ENCODE results near the gene ITM2C.

ITM2C gene

DNA sequence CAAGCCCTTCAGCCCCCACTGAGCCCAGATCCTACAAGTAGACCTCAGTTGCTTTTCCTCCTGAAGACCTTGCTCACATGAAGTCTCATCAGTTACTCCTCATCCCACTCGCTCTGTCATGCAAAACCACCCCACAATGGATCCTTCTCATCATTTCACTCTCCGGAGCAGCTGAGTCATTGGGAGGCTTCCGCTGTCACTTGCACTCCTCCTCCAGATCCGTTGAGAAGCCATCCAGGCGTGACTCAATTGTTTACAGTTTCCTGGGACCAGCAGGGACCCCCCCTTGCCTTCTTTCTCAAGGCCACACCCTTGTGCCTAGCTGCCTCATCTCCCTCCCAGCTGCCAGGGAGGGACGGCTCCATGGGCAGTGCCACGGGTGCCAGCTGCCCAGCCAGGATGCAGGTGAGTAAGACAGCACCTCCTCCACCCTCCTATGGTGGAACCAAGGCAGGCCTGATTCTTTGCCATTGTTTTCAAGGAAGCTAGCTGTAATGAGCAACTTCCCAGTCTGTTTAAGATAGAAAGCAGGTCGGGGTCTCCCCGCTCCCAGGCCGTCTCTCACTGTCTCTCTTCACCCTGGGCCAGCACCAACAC is 44.0 kb downstream of the ITM2C start:
- DNase-seq = peak; percentile 35

DNA sequence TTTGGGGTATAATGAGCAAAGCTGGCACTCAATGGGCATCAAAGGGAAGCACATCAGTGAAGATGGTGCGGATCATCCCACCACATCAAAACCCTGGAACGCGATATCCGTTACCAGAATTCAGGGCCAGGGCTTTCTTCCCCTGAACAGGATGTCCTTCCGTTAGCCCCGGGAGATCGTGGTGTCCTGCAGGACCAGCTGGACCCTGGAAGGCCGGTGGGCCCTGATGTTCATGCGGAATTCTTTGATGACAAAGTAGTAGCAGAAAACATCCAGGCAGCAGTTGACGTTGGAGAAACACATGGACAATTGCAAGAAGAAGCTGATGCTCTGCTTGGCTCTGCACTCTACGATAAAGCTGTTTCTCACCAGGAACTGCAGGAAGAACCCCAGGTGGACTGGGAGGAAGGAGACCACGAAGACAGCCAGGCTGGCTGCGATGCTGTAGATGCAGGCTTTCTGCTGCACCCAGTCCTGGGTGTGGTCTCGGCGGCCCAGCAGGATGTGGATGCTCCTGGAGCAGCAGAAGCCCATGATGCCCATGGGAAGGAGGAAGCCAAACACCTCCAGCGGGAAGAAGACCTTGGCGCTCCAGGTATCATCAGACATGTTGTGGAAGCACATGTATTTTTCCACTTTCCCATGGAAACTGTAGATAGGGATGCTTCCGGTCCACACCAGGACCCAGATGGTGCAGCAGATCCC is 45.3 kb downstream of the ITM2C start:
- DNase-seq = no peak

DNA sequence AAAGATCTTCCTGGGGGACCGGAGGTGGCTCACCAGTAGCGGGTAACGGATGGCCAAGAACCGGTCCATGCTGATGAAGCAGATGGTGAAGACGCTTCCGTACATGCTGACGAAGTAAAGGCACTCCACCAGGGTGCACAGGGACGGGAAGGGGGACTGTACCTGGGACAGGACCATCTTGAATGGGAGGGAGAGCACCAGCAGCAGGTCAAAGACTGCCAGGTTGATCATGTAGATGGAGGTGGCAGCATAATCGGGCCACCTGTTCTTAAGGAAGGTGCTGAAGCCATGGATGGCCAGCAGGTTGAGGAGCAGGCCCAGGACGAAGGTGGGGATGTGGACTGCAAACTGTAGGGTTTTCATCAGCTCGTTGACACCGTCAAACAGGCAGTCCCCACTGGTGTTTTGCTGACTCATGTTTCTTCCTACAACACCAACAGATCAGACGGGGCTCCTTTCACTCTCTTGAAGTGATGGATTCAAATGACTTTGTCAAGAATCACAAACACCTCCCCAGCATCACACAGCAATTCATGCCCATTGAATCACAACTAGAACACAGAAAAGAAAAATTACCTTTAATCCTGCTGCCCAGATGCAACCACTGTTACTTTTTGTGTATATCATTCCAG is 45.9 kb downstream of the ITM2C start:
- DNase-seq = no peak

DNA sequence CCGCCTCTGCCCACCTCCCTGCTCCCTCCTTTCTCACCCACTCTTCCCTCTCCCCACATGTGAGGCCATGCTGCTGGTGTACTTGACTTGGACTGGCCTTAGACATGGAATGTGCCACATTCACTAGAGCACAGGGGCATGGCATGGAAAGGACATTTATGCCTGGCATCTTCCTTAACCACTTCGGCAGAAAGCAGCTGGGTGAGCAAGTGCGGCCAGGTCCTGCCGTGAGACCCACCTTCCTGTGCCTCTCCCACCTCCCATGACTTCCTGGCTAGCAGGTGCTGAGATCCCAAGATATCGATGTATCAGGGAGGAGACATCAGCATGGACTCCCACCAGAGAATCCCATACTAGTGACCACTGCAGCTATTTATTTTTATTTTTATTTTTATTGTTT is 47.3 kb downstream of the ITM2C start:
- DNase-seq = no peak

DNA sequence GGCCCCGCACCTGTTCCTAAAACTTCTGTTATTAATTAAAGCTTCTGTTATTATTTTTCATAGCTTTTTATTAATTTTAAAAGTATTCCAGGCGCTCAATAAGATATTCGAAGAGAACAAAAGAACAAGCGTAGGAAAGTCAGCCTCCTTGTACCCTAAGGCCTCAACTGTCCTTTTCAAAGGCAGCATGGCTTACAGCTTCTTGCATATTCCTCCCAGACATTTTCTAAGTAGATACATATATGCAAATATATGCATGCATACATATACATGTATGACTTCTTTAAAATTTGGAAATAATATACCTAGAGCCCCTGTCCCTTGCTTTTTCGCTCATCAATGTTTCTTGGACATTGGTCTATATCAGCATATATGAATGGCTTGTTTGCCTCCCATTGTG is 48.0 kb downstream of the ITM2C start:
- no peak for DNase-seq

DNA sequence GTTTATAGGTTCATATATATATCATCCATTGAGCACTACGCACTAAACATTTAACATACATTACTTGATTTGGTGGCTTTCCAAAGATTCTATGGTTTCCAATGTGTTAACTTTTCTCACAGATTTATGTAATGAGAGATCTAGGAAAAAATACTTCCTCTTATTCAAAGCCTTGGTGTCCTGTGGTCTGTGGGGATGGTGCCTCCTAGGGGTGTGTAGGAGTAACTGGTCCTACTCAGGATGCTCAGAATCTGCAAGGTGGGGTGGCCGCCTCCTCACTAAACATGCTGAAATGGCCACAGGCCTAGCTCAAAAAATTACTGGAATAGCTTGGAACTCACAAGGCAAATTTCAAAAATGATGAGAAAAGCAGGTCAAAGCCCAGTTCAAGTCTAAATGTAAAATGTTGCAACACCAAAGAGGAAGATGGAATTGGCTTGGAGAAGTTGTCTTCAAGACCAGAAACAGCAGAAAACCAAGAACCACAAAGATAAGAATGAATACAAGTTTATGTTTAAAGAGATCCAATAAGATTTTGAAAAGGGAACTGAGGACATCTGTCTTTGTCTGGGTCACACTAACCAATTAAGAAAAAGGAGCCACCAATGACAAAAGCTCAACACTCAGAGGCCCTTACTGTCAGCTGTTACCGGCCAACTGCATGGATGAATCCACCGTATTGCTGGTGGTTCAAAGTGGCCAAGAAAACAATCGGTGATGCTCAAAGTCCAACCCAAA is 48.8 kb downstream of the ITM2C start:
- DNase-seq = no peak

DNA sequence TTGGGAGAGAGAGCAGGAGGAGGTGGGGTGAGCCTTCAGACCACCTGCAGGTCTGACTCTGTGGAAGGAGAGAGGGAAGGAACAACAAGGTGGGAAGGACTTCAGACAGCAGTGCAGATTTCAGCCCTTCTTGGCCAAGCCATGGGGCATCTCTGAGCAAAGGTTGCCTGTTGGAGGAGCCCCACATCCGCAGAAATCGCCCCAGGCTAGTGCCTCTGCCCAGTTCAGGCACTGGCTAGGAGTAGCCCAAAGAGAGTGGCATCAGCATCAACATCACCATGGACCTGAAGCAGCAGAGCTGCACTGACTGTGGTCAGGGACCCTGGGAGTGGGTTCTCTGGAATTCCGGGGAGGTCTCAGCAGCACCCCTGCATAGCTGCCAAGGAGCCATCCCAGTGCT is 50.1 kb downstream of the ITM2C start:
- no peak for DNase-seq

DNA sequence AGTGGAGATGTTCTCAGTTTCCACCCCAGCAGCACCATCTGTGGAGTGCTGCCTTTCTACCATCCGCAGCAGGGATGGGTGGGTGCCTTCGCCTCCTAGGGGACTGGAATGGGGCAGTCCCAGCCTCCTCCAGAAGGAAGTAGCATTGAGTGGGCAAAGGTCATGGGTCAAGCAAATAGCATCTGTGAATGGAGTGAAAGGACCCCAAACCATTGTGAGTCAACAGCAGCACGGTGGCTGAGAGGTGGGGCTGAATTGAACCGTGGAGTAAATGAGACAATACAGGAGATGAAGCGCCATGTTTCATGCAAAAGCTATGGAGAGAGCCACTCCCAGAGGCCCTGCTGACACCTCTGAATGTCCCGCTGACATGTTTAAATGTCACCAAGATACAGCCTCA is 50.6 kb downstream of the ITM2C start:
- no peak for DNase-seq

DNA sequence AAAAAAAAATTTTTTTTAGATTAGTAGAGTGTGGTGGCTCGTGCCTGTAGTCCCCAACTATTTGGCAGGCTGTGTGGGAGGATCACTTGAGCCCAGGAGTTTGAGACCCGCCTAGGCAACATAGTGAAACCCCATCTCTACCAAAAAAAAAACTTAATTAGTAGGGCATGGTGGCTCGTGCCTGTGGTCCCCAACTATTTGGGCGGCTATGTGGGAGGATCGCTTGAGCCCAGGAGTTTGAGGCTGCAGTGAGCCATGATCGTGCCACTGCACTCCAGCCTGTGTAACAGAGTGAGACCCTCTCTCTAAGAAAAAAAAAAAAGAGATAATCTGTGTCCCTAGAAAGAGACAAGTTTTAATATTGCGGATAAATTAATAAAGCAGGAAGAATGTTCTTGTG is 51.5 kb downstream of the ITM2C start:
- no peak for DNase-seq

DNA sequence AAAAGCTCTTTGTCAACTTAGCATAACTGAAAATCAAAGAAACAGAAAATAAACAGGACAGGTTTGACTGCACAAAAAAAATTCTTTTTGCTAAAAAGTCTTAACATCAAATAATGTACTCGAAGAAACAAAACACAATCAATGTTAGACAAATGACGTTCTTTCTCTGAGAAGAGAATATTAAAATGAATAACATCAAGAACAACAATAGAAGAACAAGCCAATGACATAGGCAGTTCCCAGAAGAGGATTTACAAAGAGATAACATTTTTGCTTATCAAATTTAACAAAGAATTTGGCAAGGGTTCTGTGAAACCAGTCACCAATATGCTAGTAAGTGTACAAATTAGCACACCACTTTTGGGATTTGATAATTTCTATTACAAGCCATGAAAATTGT is 54.5 kb downstream of the ITM2C start:
- no peak for DNase-seq

DNA sequence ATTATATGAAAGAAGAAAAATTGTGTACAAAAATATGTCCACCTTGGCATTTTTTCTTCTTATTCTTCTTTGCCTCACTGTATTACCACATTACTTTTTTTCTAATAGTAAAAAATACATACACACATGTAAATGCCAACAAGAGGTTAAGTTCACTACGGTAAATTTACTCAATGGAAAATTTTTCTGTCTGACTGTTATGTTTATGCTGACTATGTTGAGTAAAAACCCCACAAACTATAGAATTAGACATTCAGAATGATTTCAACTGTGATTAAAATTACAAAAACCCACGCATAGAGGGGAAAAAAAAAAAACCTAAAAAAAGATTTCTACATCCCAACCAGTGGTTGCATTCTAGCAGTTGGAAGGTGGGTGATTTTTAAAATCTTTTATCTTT is 54.9 kb downstream of the ITM2C start:
- DNase-seq = no peak

DNA sequence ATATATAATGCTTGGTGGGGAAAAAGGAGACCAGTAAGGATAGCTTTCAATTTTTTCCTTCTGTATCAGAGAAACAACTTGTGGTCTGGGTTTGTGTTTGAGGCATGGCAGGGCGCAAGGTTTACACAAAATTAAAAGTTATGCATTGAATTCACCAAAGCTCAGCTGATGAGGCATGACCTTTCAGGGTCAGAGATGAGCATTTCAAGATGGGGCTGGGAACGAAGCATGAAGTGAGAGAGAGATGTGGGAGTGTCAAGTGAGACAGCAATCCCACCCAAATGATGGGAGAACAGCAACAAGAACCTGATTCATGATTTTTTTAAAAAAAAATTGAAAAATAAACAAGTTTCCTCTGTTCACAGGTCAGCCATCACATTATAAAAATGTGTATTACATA is 55.4 kb downstream of the ITM2C start:
- no peak for DNase-seq

DNA sequence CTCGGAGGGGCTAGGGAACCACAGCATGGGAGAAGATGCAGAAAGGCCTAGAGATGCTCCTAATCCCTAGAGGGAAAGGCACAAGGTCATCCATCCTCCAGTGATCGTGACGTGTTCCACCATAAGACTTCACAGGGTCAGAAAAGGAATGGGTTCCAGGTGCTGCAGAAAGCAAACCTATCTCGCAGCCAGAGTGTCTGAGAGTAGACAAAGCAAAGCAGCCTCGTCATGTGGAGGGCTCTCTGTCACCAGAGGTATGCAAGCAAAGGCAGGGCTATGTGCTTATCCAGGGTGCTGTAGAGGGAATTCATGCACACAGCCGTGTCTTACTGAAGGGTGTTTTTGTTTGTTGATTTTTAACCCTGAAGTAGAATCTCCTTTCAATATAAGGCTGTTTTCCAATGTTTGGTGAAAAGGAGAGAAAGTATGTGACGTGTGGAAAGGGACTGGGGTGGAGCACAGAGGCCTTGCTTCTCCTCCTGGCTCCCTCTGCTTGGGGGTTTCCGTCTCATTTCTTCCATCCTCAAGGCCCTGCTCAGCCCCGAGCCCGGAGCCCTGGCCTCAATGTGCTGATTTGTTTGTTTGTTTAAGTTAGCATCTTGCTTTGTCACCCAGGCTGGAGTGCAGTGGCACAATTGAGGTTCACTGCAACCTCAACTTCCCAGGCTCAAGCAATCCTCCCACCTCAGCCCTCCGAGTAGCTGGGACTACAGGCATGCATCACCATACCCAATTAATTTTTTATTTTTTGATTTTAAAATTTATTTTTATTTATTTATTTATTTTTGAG is 57.3 kb downstream of the ITM2C start:
- no peak for DNase-seq

DNA sequence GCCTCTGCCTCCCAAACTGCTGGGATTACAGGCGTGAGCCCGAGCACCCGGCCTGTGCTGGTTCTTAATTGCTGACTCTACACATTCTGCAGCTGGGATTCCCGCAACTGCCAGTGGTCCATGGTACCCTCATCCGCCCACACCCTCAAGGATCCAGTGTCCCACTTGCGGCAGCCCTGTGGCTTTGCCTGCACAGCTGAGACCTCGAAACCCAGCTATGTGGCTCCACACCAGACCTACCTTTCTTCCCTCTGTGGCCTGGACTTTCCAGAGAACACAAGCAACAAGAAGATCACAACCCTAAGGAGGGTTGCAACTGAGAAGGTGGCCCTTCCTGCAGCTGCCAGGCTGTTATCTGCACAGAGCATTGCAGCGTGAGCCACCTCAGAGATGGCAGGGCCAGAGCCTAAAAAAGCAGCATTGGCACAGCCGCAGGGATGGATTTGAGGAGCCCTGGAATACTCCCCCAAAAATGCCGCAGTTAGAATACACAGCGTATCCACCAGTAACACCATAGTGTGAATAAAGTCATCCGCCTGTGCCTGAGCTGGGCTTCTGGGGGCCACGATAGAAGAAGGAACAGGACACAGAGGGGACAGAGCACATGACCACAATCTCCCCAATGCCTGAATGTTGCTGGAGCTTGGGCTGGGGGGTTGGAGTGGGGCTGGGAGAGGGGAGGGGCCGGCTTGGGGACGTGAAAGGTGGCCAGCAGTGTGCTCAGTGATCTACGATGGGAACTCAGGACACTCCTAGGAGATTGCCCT is 58.4 kb downstream of the ITM2C start:
- DNase-seq = no peak

DNA sequence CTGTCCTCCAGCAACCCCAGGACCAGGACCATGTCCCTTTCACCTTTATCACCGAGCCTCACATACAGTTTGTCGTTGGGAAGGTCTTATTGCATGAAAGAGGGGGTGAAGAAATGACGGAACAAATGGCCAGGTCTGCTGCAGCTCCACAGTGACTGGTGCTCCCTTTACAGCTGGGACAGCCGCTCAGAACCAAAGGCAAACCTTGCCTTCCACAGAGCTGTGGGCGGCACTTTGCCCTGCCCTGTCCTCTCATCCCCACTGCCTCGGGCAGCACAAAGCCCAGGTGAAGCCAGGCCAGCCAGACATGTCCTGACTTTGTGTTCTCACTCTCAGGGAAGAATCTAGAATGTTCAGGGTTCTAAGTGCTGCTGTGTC is 59.3 kb downstream of the ITM2C start:
- DNase-seq = no peak

DNA sequence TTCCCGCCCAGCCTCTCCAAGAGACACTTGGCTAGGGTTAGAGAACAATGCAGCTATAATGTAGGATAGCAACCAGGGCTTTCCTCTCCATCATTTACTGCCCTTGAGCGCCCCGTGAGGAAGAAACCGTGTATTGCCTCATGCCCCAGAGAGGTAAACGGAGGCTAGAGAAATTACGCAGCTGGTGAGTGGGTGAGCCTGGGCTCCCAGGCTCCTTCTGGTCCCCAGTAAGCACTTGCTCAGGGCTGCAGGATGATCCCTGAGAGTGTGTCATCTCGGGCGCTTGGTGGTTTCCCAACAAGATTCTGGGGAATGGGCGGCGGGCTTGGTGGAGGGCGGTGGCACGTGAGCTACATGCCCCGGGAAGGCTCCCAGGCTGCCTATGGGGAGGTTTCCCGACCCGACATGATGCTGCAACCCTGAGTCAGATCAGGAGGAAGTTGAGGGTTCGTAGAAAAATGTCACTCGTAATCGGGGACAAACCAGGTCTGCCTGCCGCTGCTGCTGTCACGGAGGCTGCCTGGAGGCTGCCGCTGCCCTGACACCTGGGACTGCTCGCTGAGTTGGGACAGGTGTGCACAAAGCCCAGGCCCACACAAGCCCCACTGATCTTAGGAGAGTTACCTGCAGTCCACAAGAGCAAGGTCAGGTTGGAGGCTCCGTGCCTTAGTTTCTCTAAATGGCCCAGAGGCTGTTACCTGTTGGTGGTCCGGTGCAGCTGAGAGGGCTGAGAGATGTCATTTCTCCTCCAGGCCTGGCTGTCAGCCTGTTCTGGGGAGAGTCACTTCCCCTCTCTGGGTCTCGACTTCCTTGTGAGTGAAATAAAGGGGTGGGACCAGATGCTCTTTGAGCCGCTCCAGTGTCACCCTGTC is 60.0 kb downstream of the ITM2C start, which contains the start of gene GPR55:
Gene GPR55 (minus strand): TSS at position 773 of the 872 bp plus-strand sequence. CDS start 14,280 bp downstream, outside the sequence.
- DNase-seq = no peak

DNA sequence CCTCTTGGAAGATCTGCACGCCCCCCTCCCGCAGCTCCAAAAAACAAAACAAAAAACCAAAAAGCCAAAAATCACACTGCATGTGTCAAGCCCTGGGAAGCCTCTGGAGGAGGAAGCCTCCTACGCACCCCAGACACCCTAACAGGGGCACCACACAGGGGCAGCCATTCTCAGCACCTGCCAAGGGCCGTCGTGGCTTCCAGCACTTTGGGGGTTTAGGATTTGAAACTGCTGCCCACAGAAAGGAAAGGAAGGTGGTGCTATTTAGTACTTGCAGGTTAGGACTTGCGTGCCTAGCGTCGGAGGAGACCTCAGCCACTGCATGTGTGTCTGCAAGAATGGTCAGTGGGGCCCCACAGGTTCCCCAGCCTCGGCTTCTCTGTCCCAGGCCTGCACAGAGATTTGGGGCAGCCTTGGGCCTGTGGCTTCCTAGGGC is 60.7 kb downstream of the ITM2C start:
- no peak for DNase-seq

DNA sequence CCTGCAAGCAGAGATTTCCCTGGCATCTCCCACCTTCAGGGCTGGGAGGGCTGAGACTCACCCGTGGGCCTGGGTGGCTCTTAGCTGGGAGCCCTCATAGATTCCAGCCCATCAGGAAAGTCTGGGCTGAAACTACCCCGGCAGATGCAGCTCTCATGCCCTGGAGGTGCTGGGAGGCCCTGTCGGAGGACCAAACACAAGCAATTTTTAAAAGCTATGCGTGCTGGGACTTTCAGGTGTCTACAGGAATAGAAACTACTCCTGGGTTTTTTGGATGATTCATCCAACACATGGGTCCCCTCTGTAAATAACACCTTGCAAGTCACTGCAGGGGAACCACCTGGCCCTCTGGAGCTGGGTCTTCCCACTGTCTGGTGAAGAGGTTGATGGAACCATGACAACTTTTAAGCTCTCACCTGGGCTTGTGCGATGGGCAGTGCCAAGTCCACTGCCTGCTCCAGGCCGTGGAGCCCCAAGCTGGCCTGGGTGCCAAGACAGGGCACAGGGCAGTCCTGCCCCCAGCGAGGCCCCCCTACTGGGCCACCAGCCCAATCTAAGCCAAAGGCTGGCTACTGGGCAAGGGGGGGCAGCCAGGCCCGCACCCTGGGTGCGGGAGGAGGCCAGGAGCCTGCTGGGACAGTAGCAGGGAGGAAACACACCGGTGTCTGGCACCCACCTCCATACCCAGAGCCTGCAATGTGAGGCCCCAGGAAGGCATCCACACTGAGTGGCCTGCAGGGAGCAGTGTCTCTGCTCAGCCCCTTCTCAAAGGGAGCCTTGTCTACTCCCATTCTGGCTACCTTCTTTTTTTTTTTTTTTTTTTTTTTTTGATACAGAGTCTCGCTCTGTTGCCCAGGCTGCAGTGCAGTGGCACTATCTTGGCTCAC is 61.4 kb downstream of the ITM2C start:
- no peak for DNase-seq

DNA sequence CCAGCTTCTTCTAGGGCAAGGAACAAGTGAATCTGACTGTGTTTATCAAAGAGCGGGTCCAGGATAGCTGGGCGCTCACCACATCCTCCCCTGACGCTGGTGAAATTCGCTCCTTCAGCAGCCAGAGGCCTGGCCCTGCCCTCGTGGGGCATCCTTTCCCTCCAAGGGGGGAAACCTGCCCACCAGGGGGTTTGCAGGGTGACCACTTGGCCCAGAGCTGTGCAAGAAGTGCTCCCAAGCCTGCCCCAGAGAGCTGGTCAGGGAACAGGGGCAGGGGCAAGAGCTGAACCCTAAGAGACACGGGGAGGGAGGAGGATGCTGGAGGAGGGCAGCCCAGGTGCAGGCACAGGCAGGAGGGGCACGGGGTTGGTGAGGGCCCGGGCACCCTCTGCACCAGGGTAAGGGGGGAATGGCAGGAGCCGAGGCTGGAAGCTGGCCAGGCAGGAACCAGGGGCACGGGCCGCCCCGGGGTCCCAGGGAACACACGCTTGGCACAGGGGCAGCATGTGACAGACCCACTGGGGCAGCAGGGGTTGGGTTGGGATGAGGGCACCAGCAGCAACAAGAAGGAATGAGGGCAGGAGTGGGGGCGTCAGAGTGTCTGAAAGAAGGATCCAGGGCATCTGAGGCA is 63.1 kb downstream of the ITM2C start:
- no peak for DNase-seq

All from NCI-H1436 treated with DMSO at 0.1 percent for 48 hours (cell line).